ENCODE data around the gene MYO7A.

Gene MYO7A

GRCh38 chr11:77104727-77105126 is 23.3 kb upstream of the MYO7A start:
- H3K27me3 ChIP-seq (ENCODE audit: insufficient read depth, low read length): no peaks in the 10 kb centered on the region
- no peaks in the 10 kb centered on the region for H3K9me3 ChIP-seq (ENCODE audit: insufficient read depth, low read depth, low read length)
- WGBS: 94% methylated on average over 8 of the region's 8 CpGs
- H3K4me1 ChIP-seq (ENCODE audit: insufficient read depth, low read length): no peaks in the 10 kb centered on the region
- H3K27ac ChIP-seq (ENCODE audit: low read depth, low read length): no peak overlapping the region
- H3K4me3 ChIP-seq (ENCODE audit: low read length): no peak overlapping the region
- no peak overlapping the region for H3K9ac ChIP-seq (ENCODE audit: low read depth, low read length)
- no peaks in the 10 kb centered on the region for H3K36me3 ChIP-seq (ENCODE audit: insufficient read depth, low read length)

GRCh38 chr11:77106321-77106720 is 21.7 kb upstream of the MYO7A start:
- H3K4me1 ChIP-seq (ENCODE audit: insufficient read depth, low read length): no peaks in the 10 kb centered on the region
- no peak overlapping the region for H3K4me3 ChIP-seq (ENCODE audit: low read length)
- 94% methylated on average over 4 of the region's 7 CpGs for WGBS
- no peak overlapping the region for H3K27ac ChIP-seq (ENCODE audit: low read depth, low read length)
- H3K27me3 ChIP-seq (ENCODE audit: insufficient read depth, low read length): no peaks in the 10 kb centered on the region
- H3K9me3 ChIP-seq (ENCODE audit: insufficient read depth, low read depth, low read length): no peaks in the 10 kb centered on the region
- H3K36me3 ChIP-seq (ENCODE audit: insufficient read depth, low read length): no peaks in the 10 kb centered on the region
- no peak overlapping the region for H3K9ac ChIP-seq (ENCODE audit: low read depth, low read length)

- no peak overlapping the region for H3K4me3 ChIP-seq (ENCODE audit: low read length)
- H3K36me3 ChIP-seq (ENCODE audit: insufficient read depth, low read length): no peaks in the 10 kb centered on the region
- no peaks in the 10 kb centered on the region for H3K9me3 ChIP-seq (ENCODE audit: insufficient read depth, low read depth, low read length)
- 98% methylated on average over 13 of the region's 13 CpGs for WGBS
- no peak overlapping the region for H3K27ac ChIP-seq (ENCODE audit: low read depth, low read length)
- no peaks in the 10 kb centered on the region for H3K27me3 ChIP-seq (ENCODE audit: insufficient read depth, low read length)
- H3K9ac ChIP-seq (ENCODE audit: low read depth, low read length): no peak overlapping the region
- H3K4me1 ChIP-seq (ENCODE audit: insufficient read depth, low read length): no peaks in the 10 kb centered on the region
Observed at GRCh38 chr11:77106759-77107158, 21.3 kb upstream of the MYO7A start.

GRCh38 chr11:77107950-77108349 is 20.1 kb upstream of the MYO7A start:
- no peaks in the 10 kb centered on the region for H3K4me1 ChIP-seq (ENCODE audit: insufficient read depth, low read length)
- 90% methylated on average over 3 of the region's 3 CpGs for WGBS
- H3K4me3 ChIP-seq (ENCODE audit: low read length): no peak overlapping the region
- H3K9me3 ChIP-seq (ENCODE audit: insufficient read depth, low read depth, low read length): no peaks in the 10 kb centered on the region
- no peak overlapping the region for H3K27ac ChIP-seq (ENCODE audit: low read depth, low read length)
- no peaks in the 10 kb centered on the region for H3K36me3 ChIP-seq (ENCODE audit: insufficient read depth, low read length)
- no peaks in the 10 kb centered on the region for H3K27me3 ChIP-seq (ENCODE audit: insufficient read depth, low read length)
- H3K9ac ChIP-seq (ENCODE audit: low read depth, low read length): no peak overlapping the region

- Histone ChIP-seq H3K36me3 (ENCODE audit: insufficient read depth, low read length) (no peaks in the 10 kb centered on the region), H3K9ac (ENCODE audit: low read depth, low read length) (no peak overlapping the region), H3K4me1 (ENCODE audit: insufficient read depth, low read length) (no peaks in the 10 kb centered on the region), H3K4me3 (ENCODE audit: low read length) (no peak overlapping the region), H3K9me3 (ENCODE audit: insufficient read depth, low read depth, low read length) (no peaks in the 10 kb centered on the region), H3K27ac (ENCODE audit: low read depth, low read length) (no peak overlapping the region), H3K27me3 (ENCODE audit: insufficient read depth, low read length) (no peaks in the 10 kb centered on the region)
- 91% methylated on average over 9 of the region's 9 CpGs for WGBS
Observed at GRCh38 chr11:77108436-77108835, 19.6 kb upstream of the MYO7A start.

GRCh38 chr11:77109236-77110019 is 18.6 kb upstream of the MYO7A start:
- Histone ChIP-seq H3K27ac (ENCODE audit: low read depth, low read length) (no peak overlapping the region), H3K36me3 (ENCODE audit: insufficient read depth, low read length) (no peaks in the 10 kb centered on the region), H3K9ac (ENCODE audit: low read depth, low read length) (no peak overlapping the region), H3K4me3 (ENCODE audit: low read length) (no peak overlapping the region), H3K9me3 (ENCODE audit: insufficient read depth, low read depth, low read length) (no peaks in the 10 kb centered on the region), H3K27me3 (ENCODE audit: insufficient read depth, low read length) (no peaks in the 10 kb centered on the region), H3K4me1 (ENCODE audit: insufficient read depth, low read length) (no peaks in the 10 kb centered on the region)
- WGBS: 92% methylated on average over 11 of the region's 11 CpGs

GRCh38 chr11:77110836-77111235 is 17.2 kb upstream of the MYO7A start:
- H3K4me3 ChIP-seq (ENCODE audit: low read length): no peak overlapping the region
- no peaks in the 10 kb centered on the region for H3K36me3 ChIP-seq (ENCODE audit: insufficient read depth, low read length)
- no peak overlapping the region for H3K27ac ChIP-seq (ENCODE audit: low read depth, low read length)
- H3K27me3 ChIP-seq (ENCODE audit: insufficient read depth, low read length): no peaks in the 10 kb centered on the region
- 88% methylated on average over 6 of the region's 6 CpGs for WGBS
- no peaks in the 10 kb centered on the region for H3K9me3 ChIP-seq (ENCODE audit: insufficient read depth, low read depth, low read length)
- H3K9ac ChIP-seq (ENCODE audit: low read depth, low read length): no peak overlapping the region
- no peaks in the 10 kb centered on the region for H3K4me1 ChIP-seq (ENCODE audit: insufficient read depth, low read length)

GRCh38 chr11:77111277-77111676 is 16.8 kb upstream of the MYO7A start:
- no peaks in the 10 kb centered on the region for H3K9me3 ChIP-seq (ENCODE audit: insufficient read depth, low read depth, low read length)
- no peak overlapping the region for H3K4me3 ChIP-seq (ENCODE audit: low read length)
- 97% methylated on average over 3 of the region's 3 CpGs for WGBS
- no peaks in the 10 kb centered on the region for H3K27me3 ChIP-seq (ENCODE audit: insufficient read depth, low read length)
- H3K4me1 ChIP-seq (ENCODE audit: insufficient read depth, low read length): no peaks in the 10 kb centered on the region
- H3K27ac ChIP-seq (ENCODE audit: low read depth, low read length): no peak overlapping the region
- no peaks in the 10 kb centered on the region for H3K36me3 ChIP-seq (ENCODE audit: insufficient read depth, low read length)
- no peak overlapping the region for H3K9ac ChIP-seq (ENCODE audit: low read depth, low read length)

- no peaks in the 10 kb centered on the region for H3K27me3 ChIP-seq (ENCODE audit: insufficient read depth, low read length)
- no peaks in the 10 kb centered on the region for H3K4me1 ChIP-seq (ENCODE audit: insufficient read depth, low read length)
- no peak overlapping the region for H3K9ac ChIP-seq (ENCODE audit: low read depth, low read length)
- no peak overlapping the region for H3K4me3 ChIP-seq (ENCODE audit: low read length)
- H3K36me3 ChIP-seq (ENCODE audit: insufficient read depth, low read length): no peaks in the 10 kb centered on the region
- WGBS: 83% methylated on average over 6 of the region's 6 CpGs
- H3K9me3 ChIP-seq (ENCODE audit: insufficient read depth, low read depth, low read length): no peaks in the 10 kb centered on the region
- H3K27ac ChIP-seq (ENCODE audit: low read depth, low read length): no peak overlapping the region
Observed at GRCh38 chr11:77111946-77112345, 16.1 kb upstream of the MYO7A start.

- Histone ChIP-seq H3K9ac (ENCODE audit: low read depth, low read length) (no peak overlapping the region), H3K27ac (ENCODE audit: low read depth, low read length) (no peak overlapping the region; the same call in 1 of the 2 replicates), H3K4me3 (ENCODE audit: low read length) (no peak overlapping the region), H3K36me3 (ENCODE audit: insufficient read depth, low read length) (no peaks in the 10 kb centered on the region), H3K4me1 (ENCODE audit: insufficient read depth, low read length) (no peaks in the 10 kb centered on the region), H3K9me3 (ENCODE audit: insufficient read depth, low read depth, low read length) (no peaks in the 10 kb centered on the region), H3K27me3 (ENCODE audit: insufficient read depth, low read length) (no peaks in the 10 kb centered on the region)
- 94% methylated on average over 20 of the region's 20 CpGs for WGBS
Observed at GRCh38 chr11:77112641-77113381, 15.2 kb upstream of the MYO7A start.

GRCh38 chr11:77113382-77114088 is 14.5 kb upstream of the MYO7A start:
- no peaks in the 10 kb centered on the region for H3K36me3 ChIP-seq (ENCODE audit: insufficient read depth, low read length)
- H3K27ac ChIP-seq (ENCODE audit: low read depth, low read length): no peak overlapping the region; the same call in 1 of the 2 replicates
- H3K4me1 ChIP-seq (ENCODE audit: insufficient read depth, low read length): no peaks in the 10 kb centered on the region
- 66% methylated on average over 6 of the region's 8 CpGs for WGBS
- H3K27me3 ChIP-seq (ENCODE audit: insufficient read depth, low read length): no peaks in the 10 kb centered on the region
- no peak overlapping the region for H3K4me3 ChIP-seq (ENCODE audit: low read length)
- H3K9ac ChIP-seq (ENCODE audit: low read depth, low read length): no peak overlapping the region
- no peaks in the 10 kb centered on the region for H3K9me3 ChIP-seq (ENCODE audit: insufficient read depth, low read depth, low read length)

Data from HUES64 (cell line).